Activated CD8-positive, alpha-beta memory T cell treated with anti-CD3 and anti-CD28 coated beads for 4 hours (primary cell): ENCODE measurements around the gene PDSS2.
"Not testable (repeated sequence)": the region's sequence is repeated elsewhere in the genome, so short reads cannot be mapped to it uniquely, and the experiment has no call there.

Experiments
- DNase-seq, 2 donors: peaks; one replicate each; pipeline ENCODE4 v3.0.0-alpha.2; 2020; ENCODE audit warnings: low read depth in 2 of 2

PDSS2 gene

GRCh38 chr6:107459283-107460082, at the start of gene PDSS2:
PDSS2 (minus strand) TSS chr6:107459564; CDS start chr6:107459285, 279 bp downstream.
- peak; percentile 97 to 98 for DNase-seq

- DNase-seq = no peak
Observed at GRCh38 chr6:107506145-107506544, 46.8 kb upstream of the PDSS2 start.

- no peak for DNase-seq
Observed at GRCh38 chr6:107504270-107505026, 45.1 kb upstream of the PDSS2 start.

- no peak for DNase-seq
Observed at GRCh38 chr6:107496892-107497684, 37.7 kb upstream of the PDSS2 start.

GRCh38 chr6:107495971-107496370, 36.6 kb upstream of the PDSS2 start:
- DNase-seq = no peak

GRCh38 chr6:107495196-107495643, 35.9 kb upstream of the PDSS2 start:
- DNase-seq = no peak

GRCh38 chr6:107493158-107494057, 34.0 kb upstream of the PDSS2 start:
- DNase-seq = no peak

- DNase-seq = no peak
Observed at GRCh38 chr6:107491760-107492660, 32.6 kb upstream of the PDSS2 start.

GRCh38 chr6:107491138-107491609, 31.8 kb upstream of the PDSS2 start:
- no peak for DNase-seq

GRCh38 chr6:107490566-107491137, 31.3 kb upstream of the PDSS2 start:
- DNase-seq = no peak

GRCh38 chr6:107489636-107490565, 30.5 kb upstream of the PDSS2 start, which contains the start of gene SOBP:
SOBP (plus strand) TSS chr6:107490117; CDS start chr6:107490617, 500 bp downstream.
- peak in 1 of 2 donors; percentile 18 for DNase-seq

- no peak for DNase-seq
Observed at GRCh38 chr6:107488875-107489635, 29.7 kb upstream of the PDSS2 start.

- no peak for DNase-seq
Observed at GRCh38 chr6:107488174-107488874, 29.0 kb upstream of the PDSS2 start.

GRCh38 chr6:107485157-107485556, 25.8 kb upstream of the PDSS2 start:
- DNase-seq = no peak

- no peak for DNase-seq
Observed at GRCh38 chr6:107479089-107479690, 19.8 kb upstream of the PDSS2 start.

- not testable (repeated sequence) for DNase-seq
Observed at GRCh38 chr6:107475826-107476225, 16.5 kb upstream of the PDSS2 start.
